8988T (cell line): ENCODE measurements around the gene HAGHL.

Source experiments
- DNase-seq: peaks from one replicate; pipeline ENCODE4 v3.0.0; 2011

HAGHL gene

DNA sequence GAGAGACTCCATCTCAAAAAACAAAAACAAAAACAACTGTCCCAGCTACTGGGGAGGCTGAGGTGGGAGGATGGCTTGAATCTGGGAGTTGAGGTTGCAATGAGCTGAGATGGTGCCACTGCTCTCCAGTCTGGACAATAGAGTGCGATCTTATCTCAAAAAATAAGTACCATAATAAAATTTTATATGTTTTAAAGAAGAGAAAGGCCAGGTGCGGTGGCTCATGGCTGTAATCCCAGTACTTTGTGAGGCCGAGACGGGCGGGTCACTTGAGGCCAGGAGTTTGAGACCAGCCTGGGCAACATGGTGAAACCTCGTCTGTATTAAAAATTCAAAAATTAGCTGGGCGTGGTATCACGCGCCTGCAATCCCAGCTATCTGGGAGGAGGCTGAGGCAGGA lies 49.9 kb downstream of the HAGHL start:
- DNase-seq: no peak

DNA sequence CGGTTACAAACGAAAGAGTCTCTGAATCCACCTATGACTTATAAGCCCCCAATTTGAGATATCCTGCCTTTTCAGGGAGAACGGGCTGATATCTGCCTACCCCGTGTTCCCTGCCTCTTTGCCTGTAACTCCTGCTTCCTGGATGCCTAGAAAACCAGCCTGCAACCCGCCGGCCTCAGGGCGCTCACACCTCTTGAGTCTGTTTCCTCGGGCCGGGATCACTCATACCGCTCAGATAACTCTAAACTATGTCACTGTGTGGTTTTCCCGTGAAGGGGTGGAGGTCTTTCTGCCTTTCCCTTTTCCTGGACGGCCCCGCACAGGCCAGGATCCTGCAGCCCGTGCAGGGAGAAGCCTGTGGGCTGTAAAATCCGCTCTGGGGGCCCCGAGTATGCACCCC lies 50.9 kb downstream of the HAGHL start:
- DNase-seq: no peak

DNA sequence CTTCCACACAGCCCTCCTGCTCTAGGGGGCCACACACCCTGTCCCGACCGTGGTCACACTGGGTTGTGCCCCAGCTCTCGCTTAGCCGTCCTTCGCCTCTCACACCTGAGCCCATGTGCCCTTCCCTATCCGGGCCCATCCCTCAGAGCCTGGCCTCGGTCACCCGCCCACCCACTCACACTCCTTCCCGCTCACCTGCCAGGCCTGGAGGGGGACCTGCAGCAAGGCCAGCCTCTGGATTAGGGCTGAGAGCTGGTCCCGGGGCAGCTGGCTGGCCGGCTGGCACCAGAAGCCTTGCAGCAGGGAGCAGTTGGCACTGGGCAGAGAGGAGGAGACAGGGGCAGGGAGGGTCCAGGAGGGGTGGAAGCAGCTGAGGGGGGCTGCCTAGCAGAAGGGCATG lies 51.5 kb downstream of the HAGHL start:
- no peak for DNase-seq

DNA sequence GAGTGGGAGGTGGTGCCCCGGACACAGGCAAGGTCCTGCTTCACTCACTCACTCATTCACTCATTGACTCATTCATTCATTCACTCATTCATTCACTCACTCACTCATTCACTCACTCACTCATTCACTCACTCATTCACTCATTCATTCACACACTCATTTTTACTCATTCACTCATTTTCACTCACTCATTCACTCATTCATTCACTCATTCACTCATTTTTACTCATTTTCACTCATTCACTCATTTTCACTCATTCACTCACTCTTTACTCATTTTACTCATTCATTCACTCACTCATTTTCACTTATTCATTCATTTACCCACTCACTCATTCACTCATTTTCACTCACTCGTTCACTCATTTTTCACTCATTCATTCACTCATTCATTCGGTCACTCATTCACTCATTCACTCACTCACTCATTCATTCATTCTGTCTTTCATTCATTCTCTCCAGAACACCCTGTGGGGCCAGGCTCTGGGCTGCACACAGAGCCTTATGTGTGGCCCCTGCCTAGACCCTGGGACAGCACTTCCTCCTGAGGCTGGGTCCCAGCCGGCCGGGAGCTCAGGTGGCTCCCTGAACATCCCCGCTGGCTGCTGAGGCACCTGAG lies 52.1 kb downstream of the HAGHL start:
- no peak for DNase-seq
